Esophagus muscularis mucosa (tissue), 4 donors: ENCODE measurements around the gene IGFN1. TPM values are rescaled to one million over a fixed set of nuclear protein-coding genes. Genes with fewer than 3 reads are reported as not detected.

Experiments used
- DNase-seq: peaks from one replicate; pipeline ENCODE4 v3.0.0-alpha.2; 2017; ENCODE audit errors: extremely low spot score
- H3K27ac ChIP-seq, 4 donors: fragments of 200-600 bp; sonication (generic); replicated peaks in 1 of 4; 1 replicate in 3 of 4; 2 replicates in 1 of 4; pipeline ENCODE4 v1.5.1; 2016 to 2019; ENCODE audit warnings: mild to moderate bottlenecking in 1 of 4
- H3K27me3 ChIP-seq, 4 donors: fragments of 200-600 bp; sonication (generic); one replicate each; pipeline versions ENCODE4 v1.5.1 to v1.6.0; 2016 to 2019
- H3K36me3 ChIP-seq, 4 donors: fragments of 200-600 bp; sonication (generic); one replicate each; pipeline ENCODE4 v1.5.1; 2016 to 2019
- H3K4me1 ChIP-seq, 4 donors: fragments of 200-600 bp; sonication (generic); one replicate each; pipeline ENCODE4 v1.5.1; 2016 to 2019
- H3K4me3 ChIP-seq, 4 donors: fragments of 200-600 bp; sonication (generic); 1 replicate in 2 of 4; 2 replicates in 2 of 4; pipeline ENCODE4 v1.5.1; 2016 to 2019; ENCODE audit warnings: mild to moderate bottlenecking in 4 of 4, moderate library complexity in 1 of 4
- H3K9me3 ChIP-seq, 4 donors: fragments of 200-600 bp; sonication (generic); 1 replicate in 3 of 4; 2 replicates in 1 of 4; pipeline ENCODE4 v1.5.1; 2016 to 2019
- EP300 ChIP-seq: sonication (generic); formaldehyde crosslinking; IDR thresholded peaks from one replicate; pipeline ENCODE4 v1.6.1; 2017; ENCODE audit warnings: antibody characterized with exemption
- POLR2A ChIP-seq: fragments of 450-650 bp; IDR thresholded peaks from one replicate; pipeline ENCODE4 v1.6.1; 2017; ENCODE audit warnings: antibody characterized with exemption, moderate library complexity, mild to moderate bottlenecking, low read depth
- POLR2AphosphoS5 ChIP-seq, 2 donors: sonication (generic); formaldehyde crosslinking; IDR thresholded peaks; one replicate each; pipeline ENCODE4 v1.6.1; 2017; ENCODE audit warnings: antibody characterized with exemption in 2 of 2
- WGBS: methylation state at CpG from one replicate; pipeline ENCODE4 v1.1.5; 2018; 5-methylcytosine and 5-hydroxymethylcytosine counted together
- intact Hi-C: fragments of 100-400 bp; cut with DNase I; formaldehyde crosslinking; loops from one replicate; pipeline ENCODE4 v1.15.1; 2023
- total RNA-seq, 4 donors: library from RNA; depleted of rRNA; stranded (reverse); fragments of >200 nt; gene quantifications; one replicate each; pipeline versions ENCODE4 v1.1.0 to v1.2.1, GENCODE V29; 2016
- TF ChIP-seq, protein P1 (sequence below), 3 experiments: fragments of 200-600 bp in 2 of 3; fragments of 450-650 bp in 1 of 3; sonication (generic) in 2 of 3; IDR thresholded peaks; one replicate each; pipeline ENCODE4 v1.5.1; 2017 to 2019; ENCODE audit warnings: antibody characterized with exemption in 3 of 3, mild to moderate bottlenecking in 2 of 3, moderate library complexity in 1 of 3

IGFN1 gene
- total RNA-seq, 4 donors from 2014 or later = not detected

DNA sequence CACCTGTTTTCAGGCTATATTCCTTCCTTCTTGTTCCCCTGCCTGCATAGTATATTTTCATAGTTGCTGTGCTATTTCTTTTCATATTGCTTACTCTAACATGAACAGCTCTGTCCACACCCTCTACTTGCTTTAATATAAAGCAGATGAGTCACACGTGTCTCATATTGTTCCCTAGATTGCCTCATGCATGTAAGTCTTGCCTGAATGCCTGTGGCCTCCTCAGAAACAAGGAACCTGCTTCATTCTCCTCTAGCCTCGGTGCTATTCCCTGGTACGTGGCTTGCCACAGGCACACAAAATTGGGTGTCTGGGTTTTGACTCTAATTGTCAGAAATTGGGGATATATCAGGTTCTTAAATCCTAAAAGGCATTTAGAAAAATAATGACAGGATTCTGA lies 76.2 kb downstream of the IGFN1 start:
- no peak for DNase-seq
- no peak overlapping the region for H3K27ac ChIP-seq
- H3K4me3 ChIP-seq = no peak overlapping the region
- no peaks in the 10 kb centered on the region for H3K4me1 ChIP-seq
- H3K27me3 ChIP-seq = peaks cover 0 to 35% (median 0%) of the 10 kb centered on the region in 4 donors
- intact Hi-C loops = no loop called here
- TF ChIP-seq, protein P1, sequence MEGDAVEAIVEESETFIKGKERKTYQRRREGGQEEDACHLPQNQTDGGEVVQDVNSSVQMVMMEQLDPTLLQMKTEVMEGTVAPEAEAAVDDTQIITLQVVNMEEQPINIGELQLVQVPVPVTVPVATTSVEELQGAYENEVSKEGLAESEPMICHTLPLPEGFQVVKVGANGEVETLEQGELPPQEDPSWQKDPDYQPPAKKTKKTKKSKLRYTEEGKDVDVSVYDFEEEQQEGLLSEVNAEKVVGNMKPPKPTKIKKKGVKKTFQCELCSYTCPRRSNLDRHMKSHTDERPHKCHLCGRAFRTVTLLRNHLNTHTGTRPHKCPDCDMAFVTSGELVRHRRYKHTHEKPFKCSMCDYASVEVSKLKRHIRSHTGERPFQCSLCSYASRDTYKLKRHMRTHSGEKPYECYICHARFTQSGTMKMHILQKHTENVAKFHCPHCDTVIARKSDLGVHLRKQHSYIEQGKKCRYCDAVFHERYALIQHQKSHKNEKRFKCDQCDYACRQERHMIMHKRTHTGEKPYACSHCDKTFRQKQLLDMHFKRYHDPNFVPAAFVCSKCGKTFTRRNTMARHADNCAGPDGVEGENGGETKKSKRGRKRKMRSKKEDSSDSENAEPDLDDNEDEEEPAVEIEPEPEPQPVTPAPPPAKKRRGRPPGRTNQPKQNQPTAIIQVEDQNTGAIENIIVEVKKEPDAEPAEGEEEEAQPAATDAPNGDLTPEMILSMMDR (IDR thresholded peaks at IDR 0.05) = no peak
- no peak for TF ChIP-seq EP300
- TF ChIP-seq POLR2AphosphoS5 (IDR thresholded peaks at IDR 0.05) = no peak
- no peak for TF ChIP-seq POLR2A
- WGBS = 71% methylated on average over 3 of the region's 3 CpGs
- H3K36me3 ChIP-seq = no peaks in the 10 kb centered on the region
- H3K9me3 ChIP-seq = no peaks in the 10 kb centered on the region

DNA sequence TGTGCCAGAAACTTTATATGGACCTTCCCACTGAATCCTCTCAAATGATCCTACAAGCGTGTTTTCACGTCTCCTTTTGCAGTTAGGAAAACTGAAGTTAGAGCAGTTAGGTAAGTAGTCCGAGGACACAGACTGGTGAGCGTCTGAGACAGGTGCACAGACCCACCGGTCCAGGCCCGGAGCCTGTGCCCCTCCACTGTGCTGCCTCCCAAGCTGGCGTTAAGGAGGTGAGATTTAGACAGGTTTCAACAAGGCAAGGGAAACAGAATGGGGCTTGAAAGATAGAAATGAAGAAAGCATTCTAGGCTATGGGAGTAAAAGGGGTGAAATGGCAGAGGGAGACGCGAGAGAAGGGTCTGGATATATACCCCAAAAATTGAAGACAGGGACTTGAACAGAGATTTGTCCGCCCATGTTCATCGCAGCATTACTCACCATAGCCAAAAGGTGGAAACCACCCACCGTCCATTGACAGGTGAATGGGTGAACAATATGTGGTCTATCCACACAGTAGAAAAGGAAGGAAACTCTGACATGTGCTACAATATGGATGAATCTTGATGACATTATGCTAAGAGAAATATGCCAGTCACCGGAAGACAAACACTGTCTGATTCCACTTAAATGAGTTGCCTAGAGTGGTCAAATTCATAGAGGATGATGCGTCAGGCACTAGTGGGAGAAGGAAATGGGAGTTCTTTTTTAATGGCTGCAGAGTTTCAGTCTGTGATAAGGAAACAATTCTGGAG lies 77.0 kb downstream of the IGFN1 start:
- Histone ChIP-seq H3K9me3 (no peaks in the 10 kb centered on the region), H3K27me3 (peaks cover 0 to 30% (median 0%) of the 10 kb centered on the region in 4 donors), H3K36me3 (no peaks in the 10 kb centered on the region), H3K4me1 (no peaks in the 10 kb centered on the region), H3K27ac (no peak overlapping the region), H3K4me3 (no peak overlapping the region)
- WGBS = 89% methylated on average over 14 of the region's 14 CpGs
- intact Hi-C loops = no loop called here
- DNase-seq = no peak
- TF ChIP-seq, protein P1 (IDR thresholded peaks at IDR 0.05) = no peak
- TF ChIP-seq EP300 = no peak
- no peak for TF ChIP-seq POLR2AphosphoS5 (IDR thresholded peaks at IDR 0.05)
- no peak for TF ChIP-seq POLR2A

DNA sequence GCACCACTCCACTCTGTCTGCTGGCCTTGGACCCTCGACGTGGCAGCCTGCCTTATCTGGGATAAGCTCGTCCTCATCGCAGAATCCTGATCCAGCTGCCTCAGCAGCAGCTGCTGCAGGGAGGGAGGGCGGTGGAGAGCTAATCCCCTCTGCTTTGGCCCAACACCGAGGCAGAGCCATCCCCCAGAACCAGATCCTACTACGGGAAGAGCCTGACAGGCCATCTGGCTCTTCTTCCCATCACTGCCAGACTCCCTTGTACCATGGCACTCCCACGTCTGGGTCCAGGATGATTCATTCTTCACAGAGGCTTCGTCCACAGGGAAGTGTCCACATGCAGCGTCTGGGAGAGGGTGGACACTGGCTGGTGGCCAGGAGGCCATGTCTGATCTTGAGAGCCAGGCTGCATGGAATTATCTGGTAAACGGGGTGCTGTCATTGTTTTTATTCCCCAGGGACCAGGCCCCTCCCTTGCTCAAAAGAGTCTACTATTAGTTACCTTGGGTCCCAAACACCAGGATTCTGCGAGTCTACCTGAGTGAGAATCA lies 78.1 kb downstream of the IGFN1 start:
- H3K4me3 ChIP-seq = no peak overlapping the region
- intact Hi-C loops = no loop called here
- WGBS = 41% methylated on average over 7 of the region's 12 CpGs
- no peaks in the 10 kb centered on the region for H3K9me3 ChIP-seq
- no peaks in the 10 kb centered on the region for H3K4me1 ChIP-seq
- H3K27ac ChIP-seq = no peak overlapping the region
- no peaks in the 10 kb centered on the region for H3K36me3 ChIP-seq
- DNase-seq = no peak
- TF ChIP-seq POLR2AphosphoS5 (IDR thresholded peaks at IDR 0.05) = no peak
- no peak for TF ChIP-seq EP300
- TF ChIP-seq, protein P1 (IDR thresholded peaks at IDR 0.05) = no peak
- TF ChIP-seq POLR2A = no peak
- H3K27me3 ChIP-seq = peaks cover 0 to 30% (median 0%) of the 10 kb centered on the region in 4 donors

DNA sequence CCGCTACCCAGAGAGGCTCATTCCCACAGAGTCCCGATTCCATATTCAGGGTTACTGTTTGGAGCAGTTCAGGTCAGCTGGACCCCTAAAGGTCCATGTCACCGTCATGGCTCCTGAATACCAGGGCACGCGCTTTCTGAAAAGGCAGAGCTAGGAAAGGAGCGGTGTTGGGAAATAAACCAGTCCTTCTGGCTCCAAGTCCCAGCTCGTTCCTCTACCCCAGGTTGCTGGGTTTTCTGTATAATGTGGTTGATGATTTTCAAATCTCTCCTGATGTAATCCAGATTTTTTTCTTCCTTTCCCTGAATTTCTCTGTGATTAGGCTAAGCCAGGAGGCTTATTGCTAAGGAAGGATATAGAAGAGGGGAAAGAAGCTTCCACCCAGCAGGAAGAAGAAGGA lies 78.7 kb downstream of the IGFN1 start:
- Histone ChIP-seq H3K27ac (no peak overlapping the region), H3K9me3 (no peaks in the 10 kb centered on the region), H3K4me3 (no peak overlapping the region), H3K4me1 (no peaks in the 10 kb centered on the region), H3K36me3 (no peaks in the 10 kb centered on the region), H3K27me3 (peaks cover 0 to 30% (median 0%) of the 10 kb centered on the region in 4 donors)
- no peak for DNase-seq
- intact Hi-C loops = no loop called here
- WGBS = 84% methylated on average over 7 of the region's 7 CpGs
- TF ChIP-seq, protein P1 (IDR thresholded peaks at IDR 0.05) = no peak
- TF ChIP-seq POLR2A (no peak), POLR2AphosphoS5 (IDR thresholded peaks at IDR 0.05) (no peak), EP300 (no peak)
